T-cell (primary cell): ENCODE data around the gene LHX6. TPM values are rescaled to one million over a fixed set of nuclear protein-coding genes. Genes with fewer than 3 reads are reported as not detected.

Experiments
- ATAC-seq, 4 experiments: fragments of 200-7000 bp in 3 of 4; fragments of 150-1000 bp in 1 of 4; cut with Tn5 transposase; replicated peaks in 1 of 4; 1 replicate in 3 of 4; 2 replicates in 1 of 4; pipeline ENCODE4 v1.10.0; 2021; ENCODE audit warnings: moderate library complexity in 3 of 4, mild to moderate bottlenecking in 2 of 4, moderate number of reproducible peaks in 1 of 4
- CTCF ChIA-PET, 2 donors: fragments of 300-600 bp; sonication (Branson Sonifier 250); formaldehyde crosslinking; loops; one replicate each; lab custom pipeline; 2022; ENCODE audit warnings: antibody characterized with exemption in 2 of 2; lab: Charles Lee
- POLR2A ChIA-PET, 2 donors: fragments of 300-600 bp; sonication (Branson Sonifier 250); formaldehyde crosslinking; loops; one replicate each; lab custom pipeline; 2022; ENCODE audit warnings: antibody characterized with exemption in 2 of 2; lab: Charles Lee
- DNase-seq, 35 experiments: peaks; one replicate each; pipeline versions ENCODE4 v3.0.0 to v3.0.0-alpha.2; 2013 to 2023
- H3K27ac ChIP-seq: one replicate; pipeline ENCODE4 v1.5.1; 2013; ENCODE audit warnings: low read length
- H3K27me3 ChIP-seq, 2 experiments: replicated peaks in 1 of 2; 1 replicate in 1 of 2; 2 replicates in 1 of 2; pipeline versions ENCODE4 v1.6.1 to v1.7.0; 2013; ENCODE audit warnings: low read length in 1 of 2, mixed read lengths in 1 of 2; ENCODE audit not compliant: control insufficient read depth in 2 of 2, insufficient read depth in 2 of 2; ENCODE audit errors: extremely low read depth in 1 of 2
- H3K36me3 ChIP-seq, 2 donors: 1 replicate in 1 of 2; 2 replicates in 1 of 2; pipeline versions ENCODE4 v1.6.1 to v1.7.0; 2013; ENCODE audit warnings: low read length in 1 of 2; ENCODE audit not compliant: control insufficient read depth in 2 of 2, insufficient read depth in 1 of 2; ENCODE audit errors: extremely low read depth in 1 of 2
- H3K4me1 ChIP-seq, 2 experiments: 1 replicate in 1 of 2; 2 replicates in 1 of 2; pipeline versions ENCODE4 v1.6.1 to v1.7.0; 2013; ENCODE audit warnings: low read length in 2 of 2, mixed read lengths in 1 of 2; ENCODE audit not compliant: insufficient read depth in 2 of 2, control insufficient read depth in 1 of 2; ENCODE audit errors: extremely low read depth in 1 of 2
- H3K4me3 ChIP-seq, 2 donors: 1 replicate in 1 of 2; 2 replicates in 1 of 2; pipeline versions ENCODE4 v1.5.1 to v1.7.0; 2013; ENCODE audit warnings: mild to moderate bottlenecking in 2 of 2, low read length in 1 of 2, moderate library complexity in 1 of 2; ENCODE audit not compliant: control insufficient read depth in 1 of 2; ENCODE audit errors: extremely low read depth in 1 of 2
- H3K9me3 ChIP-seq: 2 replicates; pipeline ENCODE4 v1.7.0; 2013
- H3K27ac Mint-ChIP-seq, 2 donors: one replicate each; pipeline ENCODE4 v1.8.0; 2020 to 2021; ENCODE audit warnings: mild to moderate bottlenecking in 2 of 2, mixed read lengths in 2 of 2
- H3K27me3 Mint-ChIP-seq, 2 donors: one replicate each; pipeline ENCODE4 v1.8.0; 2021 to 2022; ENCODE audit warnings: mixed read lengths in 2 of 2
- H3K36me3 Mint-ChIP-seq: one replicate; pipeline ENCODE4 v1.8.0; 2021; ENCODE audit warnings: mixed read lengths
- H3K4me1 Mint-ChIP-seq, 3 donors: one replicate each; pipeline ENCODE4 v1.8.0; 2020 to 2022; ENCODE audit warnings: mixed read lengths in 3 of 3, mild to moderate bottlenecking in 1 of 3
- H3K4me3 Mint-ChIP-seq, 3 donors: one replicate each; pipeline ENCODE4 v1.8.0; 2020 to 2022; ENCODE audit warnings: mild to moderate bottlenecking in 3 of 3, mixed read lengths in 3 of 3, moderate library complexity in 3 of 3
- H3K9me3 Mint-ChIP-seq, 3 donors: one replicate each; pipeline ENCODE4 v1.8.0; 2020 to 2022; ENCODE audit warnings: mixed read lengths in 3 of 3
- WGBS: methylation state at CpG from one replicate; pipeline ENCODE4 v1.1.5; 2013; ENCODE audit warnings: missing lambda C conversion rate; ENCODE audit not compliant: insufficient coverage; 5-methylcytosine and 5-hydroxymethylcytosine counted together
- total RNA-seq, 35 experiments: library from RNA in 6 of 35; stranded (reverse) in 6 of 35; fragments of 120-200 nt in 1 of 35; gene quantifications; one replicate each; pipeline versions ENCODE4 v1.2.1 to v1.2.4 and lab custom pipeline; 2013 to 2026

LHX6 gene
- total RNA-seq, 5 donors from 2014 or later (not counting 1 experiment from before 2014, with no cell fraction given) = not detected

DNA sequence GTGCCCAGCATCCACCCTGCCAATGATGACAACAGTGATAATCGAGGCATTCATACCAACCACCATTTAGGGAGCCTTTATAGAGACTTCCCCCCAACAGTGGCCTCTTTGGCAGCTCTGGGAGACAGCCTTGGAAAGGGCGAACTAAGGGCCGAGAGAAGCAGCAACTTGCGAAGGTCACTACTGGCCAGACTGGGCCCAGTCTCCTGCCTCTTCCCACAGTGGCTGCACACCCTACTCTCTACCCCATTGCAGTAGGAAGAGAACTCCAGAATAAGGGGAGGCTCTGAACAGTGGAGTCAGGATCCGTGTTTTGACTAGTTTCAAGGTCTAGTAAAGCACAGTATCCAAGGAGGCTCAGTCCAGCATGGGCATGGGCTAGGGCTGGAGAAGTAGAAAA lies 5.3 kb downstream of the LHX6 start:
- H3K27ac Mint-ChIP-seq = no peak overlapping the region
- no peak for ATAC-seq
- H3K4me1 Mint-ChIP-seq = peaks cover 23 to 33% (median 32%) of the 10 kb centered on the region in 3 donors
- DNase-seq = no peak
- Histone ChIP-seq H3K36me3 (no peaks in the 10 kb centered on the region), H3K27ac (no peak overlapping the region), H3K4me1 (peaks cover 0 to 29% of the 10 kb centered on the region in 2 experiments), H3K4me3 (no peak overlapping the region), H3K9me3 (no peaks in the 10 kb centered on the region), H3K27me3 (peaks cover 3 to 82% of the 10 kb centered on the region in 2 experiments)
- no peaks in the 10 kb centered on the region for H3K9me3 Mint-ChIP-seq
- 85% methylated on average over 3 of the region's 5 CpGs for WGBS
- H3K27me3 Mint-ChIP-seq = peaks cover 75 to 86% of the 10 kb centered on the region in 2 donors
- ChIA-PET POLR2A (no interaction called here), CTCF (no interaction called here)
- H3K4me3 Mint-ChIP-seq = no peak overlapping the region
- H3K36me3 Mint-ChIP-seq = no peaks in the 10 kb centered on the region

DNA sequence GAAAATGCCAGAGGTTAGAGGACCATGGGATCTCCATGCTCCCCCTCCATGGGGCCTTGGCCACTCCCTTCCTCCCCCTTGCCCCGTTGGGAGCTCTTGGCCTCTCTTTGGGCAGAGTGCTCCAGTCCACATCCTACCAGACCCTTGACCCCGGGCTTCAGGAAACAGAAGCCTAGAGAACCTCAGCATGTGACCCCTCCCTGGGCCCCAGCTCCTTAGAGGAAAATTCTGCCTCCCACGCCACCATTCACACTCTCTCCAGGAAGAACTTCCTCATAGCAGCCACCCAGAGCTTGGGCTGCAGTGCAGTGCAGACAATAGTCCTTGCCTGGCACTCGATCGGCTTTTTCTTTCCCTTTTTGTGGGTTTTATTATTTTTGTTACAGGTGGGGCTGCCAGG lies 6.0 kb downstream of the LHX6 start:
- Mint-ChIP-seq H3K27me3 (peaks cover 82 to 93% of the 10 kb centered on the region in 2 donors), H3K4me1 (peaks cover 28 to 40% (median 39%) of the 10 kb centered on the region in 3 donors), H3K4me3 (no peak overlapping the region), H3K9me3 (no peaks in the 10 kb centered on the region), H3K36me3 (no peaks in the 10 kb centered on the region), H3K27ac (no peak overlapping the region)
- no peak for ATAC-seq
- Histone ChIP-seq H3K4me1 (peaks cover 0 to 26% of the 10 kb centered on the region in 2 experiments), H3K27ac (no peak overlapping the region), H3K27me3 (peaks cover 3 to 83% of the 10 kb centered on the region in 2 experiments), H3K4me3 (no peak overlapping the region), H3K36me3 (no peaks in the 10 kb centered on the region), H3K9me3 (no peaks in the 10 kb centered on the region)
- 30% methylated on average over 2 of the region's 5 CpGs for WGBS
- CTCF ChIA-PET = interaction anchor here in 1 of 2 donors (0.9 kb wide), 1 partner anchor 128 kb away, joined by 3 read pairs; no protein-coding TSS in a partner anchor
- POLR2A ChIA-PET = no interaction called here
- no peak for DNase-seq

DNA sequence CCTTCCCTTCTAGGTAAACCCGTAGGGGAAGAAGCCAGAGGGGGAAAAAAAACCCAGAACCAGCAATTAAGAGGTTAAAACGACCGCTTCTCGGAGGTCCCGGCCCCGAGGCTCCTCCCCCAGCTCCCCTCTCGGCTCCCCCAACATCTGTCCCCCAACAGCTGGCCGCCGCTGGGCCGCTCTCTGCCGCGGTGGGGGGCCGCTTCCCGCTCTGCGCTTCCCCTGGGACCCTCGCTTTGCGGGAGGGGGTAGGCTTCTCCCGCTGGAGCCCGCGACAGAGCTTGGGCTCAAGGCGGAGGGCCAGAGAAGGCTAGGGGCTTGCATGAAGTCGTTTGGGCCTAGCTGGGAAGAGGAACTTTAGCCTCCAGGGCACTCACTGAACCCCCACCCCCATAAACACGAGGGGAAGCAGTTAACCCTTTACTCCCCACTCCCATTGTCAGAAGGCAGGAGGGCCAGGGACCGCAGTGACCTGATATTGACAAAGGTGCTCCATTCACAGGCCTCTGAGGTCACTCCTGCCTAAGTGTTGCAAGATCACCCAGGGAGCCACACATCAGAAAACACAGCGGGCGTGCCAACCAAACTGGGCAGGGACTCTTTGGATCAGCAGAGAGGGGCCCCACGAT lies 7.5 kb downstream of the LHX6 start:
- no peaks in the 10 kb centered on the region for H3K36me3 Mint-ChIP-seq
- no peak overlapping the region for H3K27ac Mint-ChIP-seq
- no peak for DNase-seq
- peaks cover 3 to 84% of the 10 kb centered on the region in 2 experiments for H3K27me3 ChIP-seq
- H3K4me1 ChIP-seq = peaks cover 0 to 26% of the 10 kb centered on the region in 2 experiments
- H3K4me3 ChIP-seq = no peak overlapping the region
- no peak overlapping the region for H3K4me3 Mint-ChIP-seq
- peaks cover 25 to 39% (median 39%) of the 10 kb centered on the region in 3 donors for H3K4me1 Mint-ChIP-seq
- no peak overlapping the region for H3K27ac ChIP-seq
- H3K27me3 Mint-ChIP-seq = peaks cover 82 to 91% of the 10 kb centered on the region in 2 donors
- ChIA-PET POLR2A (no interaction called here), CTCF (no interaction called here)
- 56% methylated on average over 3 of the region's 27 CpGs for WGBS
- no peaks in the 10 kb centered on the region for H3K9me3 Mint-ChIP-seq
- H3K36me3 ChIP-seq = no peaks in the 10 kb centered on the region
- H3K9me3 ChIP-seq = no peaks in the 10 kb centered on the region
- ATAC-seq = no peak

DNA sequence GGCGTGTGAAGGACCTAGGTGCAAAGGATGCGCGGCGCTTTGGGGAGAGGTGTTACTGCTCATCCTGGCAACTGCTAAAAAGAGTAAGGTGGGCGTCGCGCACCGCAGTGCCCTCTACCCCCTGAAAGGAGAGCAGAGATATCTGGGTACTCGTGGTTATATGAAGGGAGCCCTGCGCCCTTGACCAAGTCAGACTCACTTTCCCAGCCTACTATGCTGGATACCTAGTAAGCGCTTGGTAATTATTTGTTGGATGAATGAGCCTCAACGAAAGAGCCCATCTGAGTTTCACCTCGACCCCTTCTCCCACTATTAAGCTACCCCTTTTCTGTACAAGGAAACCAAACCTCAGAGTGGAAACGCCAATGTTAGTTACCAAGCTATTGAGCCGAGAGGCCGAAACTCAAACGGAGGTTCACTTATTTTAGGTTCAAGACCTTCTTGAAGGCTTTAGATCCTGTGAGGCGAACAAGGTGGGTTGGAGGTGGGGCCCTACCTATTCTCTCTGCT lies 8.0 kb downstream of the LHX6 start:
- Mint-ChIP-seq H3K9me3 (no peaks in the 10 kb centered on the region), H3K27me3 (peaks cover 86 to 94% of the 10 kb centered on the region in 2 donors), H3K4me3 (peak overlapping the region in 1 of 3 donors; percentile 71), H3K27ac (no peak overlapping the region), H3K36me3 (no peaks in the 10 kb centered on the region), H3K4me1 (peaks cover 25 to 39% (median 39%) of the 10 kb centered on the region in 3 donors)
- no peak overlapping the region for H3K27ac ChIP-seq
- no peak for ATAC-seq
- CTCF ChIA-PET = no interaction called here
- H3K36me3 ChIP-seq = no peaks in the 10 kb centered on the region
- H3K27me3 ChIP-seq = peaks cover 3 to 86% of the 10 kb centered on the region in 2 experiments
- H3K4me3 ChIP-seq = no peak overlapping the region
- no peak for DNase-seq
- no peaks in the 10 kb centered on the region for H3K9me3 ChIP-seq
- POLR2A ChIA-PET = no interaction called here
- peaks cover 0 to 26% of the 10 kb centered on the region in 2 experiments for H3K4me1 ChIP-seq
- 55% methylated on average over 6 of the region's 18 CpGs for WGBS

- no peak for DNase-seq
- no peak for ATAC-seq
- peaks cover 84 to 94% of the 10 kb centered on the region in 2 donors for H3K27me3 Mint-ChIP-seq
- WGBS = 34% methylated on average over 52 of the region's 57 CpGs
- H3K36me3 ChIP-seq = no peaks in the 10 kb centered on the region
- peaks cover 23 to 39% (median 39%) of the 10 kb centered on the region in 3 donors for H3K4me1 Mint-ChIP-seq
- no peaks in the 10 kb centered on the region for H3K9me3 Mint-ChIP-seq
- ChIA-PET POLR2A (no interaction called here), CTCF (no interaction called here)
- peaks cover 3 to 85% of the 10 kb centered on the region in 2 experiments for H3K27me3 ChIP-seq
- peaks cover 0 to 26% of the 10 kb centered on the region in 2 experiments for H3K4me1 ChIP-seq
- no peaks in the 10 kb centered on the region for H3K36me3 Mint-ChIP-seq
- H3K4me3 Mint-ChIP-seq = peak overlapping the region; percentile 3 to 71 (median 17)
- no peak overlapping the region for H3K27ac Mint-ChIP-seq
- no peak overlapping the region for H3K27ac ChIP-seq
- H3K9me3 ChIP-seq = no peaks in the 10 kb centered on the region
- peak overlapping the region in 1 of 2 donors; percentile 46 for H3K4me3 ChIP-seq
Observed at GRCh38 chr9:122219856-122220672, 8.7 kb downstream of the LHX6 start.
